HuH-7 (cell line): ENCODE measurements around the gene PCTP.
A peak's percentile ranks its signal among the peaks of the same experiment; 100 is the strongest.

Experiments
- DNase-seq: peaks from one replicate; pipeline ENCODE4 v3.0.0; 2011; ENCODE audit warnings: low spot score

PCTP gene

DNA sequence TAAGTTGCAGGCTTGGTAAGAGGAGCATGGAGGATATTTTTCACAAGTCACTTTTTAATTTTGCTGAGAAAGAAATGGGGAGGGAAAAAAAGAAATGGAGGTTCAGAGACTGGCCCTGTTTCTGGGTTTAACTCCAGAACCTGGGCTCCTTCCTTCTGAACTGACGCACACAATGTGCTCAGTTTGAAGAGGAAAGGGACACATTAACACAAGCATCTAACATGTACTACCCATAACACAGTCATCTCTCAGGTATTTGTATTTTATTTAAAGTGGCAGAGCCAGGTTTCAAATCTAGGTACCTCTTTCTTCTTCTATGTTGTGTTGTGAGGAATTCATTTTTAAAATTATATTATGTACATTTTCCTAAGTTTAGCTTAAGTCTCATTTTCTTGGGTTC lies 22.9 kb upstream of the PCTP start:
- DNase-seq, result no peak

DNA sequence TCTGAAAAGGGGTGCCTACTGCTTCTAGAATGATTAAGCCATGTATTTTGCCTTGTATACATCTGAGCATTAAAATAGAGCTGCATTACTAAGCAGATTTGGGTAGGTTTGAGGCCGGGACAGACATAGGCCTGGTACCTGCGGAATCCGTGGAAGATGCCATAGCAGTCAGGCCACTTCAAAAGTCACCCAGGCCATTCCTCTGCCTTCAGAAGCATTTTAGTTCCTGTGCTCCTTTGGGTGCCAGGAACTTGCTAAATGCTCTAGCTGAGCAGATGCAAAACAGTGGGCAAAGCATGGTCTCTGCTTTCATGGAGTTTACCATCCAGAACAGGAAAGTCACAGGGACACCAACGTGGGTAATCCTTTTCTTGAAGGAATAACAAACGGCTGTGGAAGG lies 22.5 kb upstream of the PCTP start:
- DNase-seq, result no peak

DNA sequence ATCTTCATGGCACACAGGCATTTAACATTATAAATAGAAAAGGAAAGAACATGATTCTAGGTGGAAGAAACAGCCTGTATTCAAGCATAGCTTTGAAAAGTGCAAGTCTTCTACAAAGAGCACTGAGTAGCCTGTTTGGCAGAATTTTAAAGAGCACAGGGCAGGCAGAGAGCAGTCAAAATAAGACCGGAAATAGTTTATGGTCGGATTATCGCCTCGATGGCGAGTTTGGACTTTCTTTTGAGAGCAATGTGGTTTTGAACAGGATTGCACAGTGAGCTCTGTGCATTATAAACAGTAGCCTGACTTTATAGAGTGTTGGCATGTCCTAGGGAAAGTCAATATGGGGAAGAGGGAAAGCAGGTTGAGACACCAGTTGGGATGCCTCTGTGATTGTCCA lies 22.0 kb upstream of the PCTP start:
- DNase-seq, result no peak

DNA sequence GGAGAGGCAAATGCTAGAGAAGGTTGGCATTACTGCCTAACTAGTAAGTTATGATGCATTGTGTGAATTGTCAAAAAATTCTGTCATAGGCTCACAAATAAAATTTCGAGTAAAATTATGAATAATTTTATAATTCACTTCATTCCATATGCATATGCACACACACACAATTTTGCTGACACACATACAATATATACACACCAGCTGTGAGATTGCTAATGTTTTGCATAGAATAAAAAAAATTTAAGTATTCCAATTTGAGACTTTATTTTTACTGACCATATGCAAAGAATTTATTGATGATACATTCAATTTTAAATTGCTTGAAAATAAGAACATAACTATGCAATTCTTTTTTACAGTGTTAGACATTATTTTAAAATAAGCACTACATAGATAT lies 21.4 kb upstream of the PCTP start:
- no peak for DNase-seq

DNA sequence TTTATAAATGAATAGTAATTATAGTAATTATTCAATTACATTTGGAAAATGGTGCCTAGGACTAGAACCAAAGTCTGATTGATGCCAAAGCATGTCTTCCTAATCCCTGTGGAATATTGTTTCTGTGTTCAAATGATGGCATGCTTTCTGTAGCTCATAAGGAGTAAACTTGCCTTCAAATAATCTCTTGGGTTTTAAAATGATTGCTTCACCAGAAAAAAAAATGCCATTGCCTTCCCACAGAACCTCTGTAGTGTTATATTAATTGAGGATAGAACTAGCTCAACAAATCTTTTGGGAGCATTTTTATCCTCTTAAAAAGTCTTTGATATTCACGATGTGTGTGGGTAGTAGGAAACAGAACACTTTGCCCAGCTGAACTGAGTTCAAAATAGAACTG lies 20.5 kb upstream of the PCTP start:
- DNase-seq, result no peak

DNA sequence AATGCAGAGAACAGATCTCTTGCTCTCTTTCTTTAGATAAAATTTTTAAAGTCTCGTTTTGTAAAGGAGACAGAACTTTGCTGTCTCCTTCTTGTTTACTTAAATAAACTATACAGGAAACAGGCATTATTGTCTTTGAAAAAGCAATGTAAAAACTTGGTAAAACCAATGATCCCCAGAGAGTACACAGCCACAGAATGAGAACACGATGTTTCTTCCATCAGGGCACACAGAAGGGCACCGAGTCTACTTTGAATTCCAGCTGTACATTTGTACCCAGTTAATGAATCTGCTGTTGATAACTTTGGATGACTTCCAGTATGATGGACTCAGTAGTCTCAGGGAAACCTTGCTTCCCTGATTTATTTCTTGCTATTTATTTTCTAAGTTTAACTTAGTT lies 20.0 kb upstream of the PCTP start:
- no peak for DNase-seq

DNA sequence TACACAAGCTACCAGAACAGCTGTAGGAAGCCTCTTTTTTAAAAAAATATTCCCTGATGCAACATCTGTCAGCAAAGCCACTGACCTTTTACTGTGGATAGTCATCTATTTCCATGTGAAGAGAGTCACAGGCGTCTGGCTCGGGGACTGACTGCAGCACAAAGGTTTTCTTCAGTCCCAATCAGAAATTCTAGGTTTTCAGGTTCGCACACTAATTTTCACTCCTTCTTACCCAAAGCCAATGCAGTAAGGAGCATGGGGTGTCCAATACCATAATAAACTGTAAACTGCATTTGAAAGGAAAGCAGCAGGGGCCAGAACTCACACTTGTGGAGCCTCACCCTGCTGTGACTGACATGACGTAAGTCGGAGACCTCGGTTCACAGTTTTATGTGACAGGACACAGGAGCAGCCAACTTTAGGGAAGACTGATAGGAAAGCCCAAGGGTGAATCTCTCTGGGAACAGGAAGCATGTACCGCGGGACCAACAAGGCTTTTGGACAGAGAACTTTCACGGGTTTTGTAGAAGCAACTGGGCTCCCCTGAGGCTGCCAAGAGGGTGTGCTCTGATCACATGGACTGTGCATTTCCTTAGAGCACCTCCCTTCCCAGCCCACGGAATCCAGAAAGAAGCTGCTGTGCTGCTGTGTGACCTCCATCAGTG lies 19.1 kb upstream of the PCTP start:
- DNase-seq, result no peak

DNA sequence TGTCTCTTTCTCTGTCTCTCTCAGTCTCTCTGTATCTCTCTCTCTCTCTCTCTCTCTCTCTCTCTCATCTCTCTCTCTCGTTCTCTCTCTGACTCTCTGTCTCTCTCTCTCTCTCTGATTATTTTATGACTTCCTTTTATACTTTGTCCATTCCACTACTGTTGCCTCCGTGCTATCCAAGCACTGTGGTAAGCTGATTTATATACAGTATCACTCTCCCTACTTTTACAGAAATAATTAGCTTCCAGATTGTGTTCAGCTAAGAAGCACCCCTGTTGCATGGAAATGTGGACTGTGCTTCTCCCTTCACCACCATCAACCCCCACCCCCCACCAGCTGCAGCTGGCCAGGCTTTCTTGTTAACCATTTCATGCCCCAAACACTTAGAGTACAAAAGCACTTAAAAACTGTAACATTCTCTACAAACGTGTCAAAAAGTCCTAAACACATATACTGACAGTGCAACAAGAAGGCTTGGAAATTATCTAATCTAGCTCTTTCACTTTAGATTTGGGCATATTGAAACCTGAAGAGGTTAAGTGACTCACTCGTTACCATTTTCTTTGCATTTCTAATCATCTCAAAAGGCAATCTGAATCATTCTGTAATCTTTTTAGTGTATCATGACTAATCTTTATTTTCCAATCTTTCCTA lies 16.6 kb upstream of the PCTP start:
- DNase-seq, result no peak

DNA sequence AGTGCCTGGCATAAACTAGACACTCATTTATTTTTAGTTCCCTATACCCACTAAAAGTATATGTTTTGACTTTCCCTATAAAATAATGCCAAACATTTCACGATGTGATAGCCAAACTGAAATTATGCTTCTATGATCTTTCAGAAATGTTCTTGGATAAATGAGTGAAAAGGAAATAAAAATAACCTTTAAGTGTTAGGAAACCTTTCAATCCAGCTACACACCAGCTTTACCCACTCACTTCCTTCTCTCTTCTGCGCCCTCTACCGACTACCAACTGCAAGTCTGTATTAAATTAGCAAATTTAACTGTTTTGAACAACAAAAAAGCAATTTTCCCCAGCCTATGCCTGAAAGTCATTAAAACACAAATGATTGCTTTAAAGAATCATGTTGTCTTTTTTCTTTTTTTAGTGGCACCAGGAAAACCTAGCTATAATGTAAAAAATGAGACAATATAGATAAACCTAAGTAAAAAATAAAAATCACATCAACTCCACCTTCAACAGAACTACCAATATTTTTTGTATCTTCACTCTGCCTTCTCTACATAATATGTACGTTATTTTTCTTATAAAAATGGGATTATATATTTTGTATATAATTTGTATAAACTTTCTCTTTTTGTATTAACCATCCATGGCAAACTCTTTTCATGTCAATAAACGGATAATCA lies 15.0 kb upstream of the PCTP start:
- peak; percentile 12 for DNase-seq

DNA sequence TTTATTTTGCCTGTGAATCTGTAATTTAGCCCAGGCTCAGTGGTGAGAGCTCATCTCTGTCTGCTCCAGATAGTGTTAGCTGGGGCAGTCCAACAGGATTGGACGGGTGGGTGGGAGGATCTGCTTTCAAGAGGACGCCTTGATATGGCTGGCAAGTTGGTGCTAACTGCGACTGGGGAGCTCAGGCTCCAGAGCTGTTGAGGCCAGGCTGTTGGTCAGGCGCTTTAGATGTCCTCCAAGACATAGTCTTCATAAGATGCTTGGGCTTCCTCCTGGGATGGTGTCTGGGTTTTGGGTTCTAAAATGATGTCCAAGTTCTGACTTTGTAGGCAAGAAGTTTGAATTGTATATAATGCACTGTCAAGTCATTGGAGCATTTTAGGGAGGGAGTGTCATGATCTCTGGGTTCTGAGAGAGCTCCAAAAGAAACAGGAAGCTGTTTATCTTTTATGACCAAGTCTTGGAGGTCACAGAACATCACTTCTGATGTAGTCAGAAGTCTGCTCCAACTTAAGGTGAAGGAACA lies 12.8 kb upstream of the PCTP start:
- no peak for DNase-seq

DNA sequence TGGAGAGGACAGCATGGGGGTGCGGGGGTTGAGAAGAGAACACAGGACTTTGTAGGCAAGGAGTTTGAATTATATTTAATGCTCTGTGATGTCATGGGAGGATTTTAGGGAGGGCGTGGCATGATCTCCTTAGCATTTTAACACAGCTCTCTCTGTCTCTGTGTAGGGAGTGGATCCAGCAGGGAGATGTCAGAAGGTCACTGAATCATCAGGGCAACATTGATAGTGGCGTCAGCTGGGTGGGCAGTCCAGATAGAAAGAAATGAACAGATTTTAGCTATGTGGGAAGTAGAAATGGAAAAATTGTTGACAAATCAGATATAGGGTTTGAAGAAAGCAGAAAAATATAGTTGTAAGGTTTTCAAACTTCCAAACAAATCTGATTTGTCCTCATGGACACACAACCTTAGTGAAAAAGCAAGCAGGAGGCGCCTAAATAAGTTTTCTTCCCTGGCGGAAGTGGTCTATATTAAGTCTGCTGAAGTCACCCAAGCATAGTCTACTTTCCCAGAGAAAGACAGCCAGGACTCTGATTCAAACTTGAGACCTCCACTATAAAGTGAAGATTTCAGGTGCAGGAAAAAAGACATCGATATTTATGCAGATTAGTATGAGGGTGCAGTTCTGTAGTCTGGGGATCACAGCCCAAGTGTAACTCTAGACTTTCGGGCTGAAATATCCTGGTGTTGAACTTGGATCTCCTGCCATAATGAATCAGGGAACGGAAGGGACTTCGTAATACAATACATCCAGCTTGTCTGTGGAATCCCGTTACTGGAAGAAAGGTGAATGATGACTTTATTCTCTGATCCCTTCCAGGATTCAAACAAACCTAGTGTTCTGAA lies 10.1 kb upstream of the PCTP start:
- DNase-seq, result no peak

DNA sequence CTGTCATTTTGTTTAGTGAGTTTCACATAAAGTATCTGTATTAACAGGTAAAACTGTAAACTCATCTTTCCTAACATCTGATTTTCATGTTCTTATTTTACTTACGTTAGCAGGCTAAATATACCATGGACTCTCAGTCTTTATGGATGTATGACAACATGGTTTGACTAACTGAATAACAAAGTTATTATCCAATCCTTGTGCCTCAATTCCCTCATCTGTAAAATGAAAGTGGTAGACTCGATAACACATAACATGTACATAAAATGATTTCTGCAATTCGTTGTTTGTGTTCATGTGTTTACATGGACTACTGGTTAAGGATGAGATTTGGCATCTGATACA lies 9.5 kb upstream of the PCTP start:
- no peak for DNase-seq

DNA sequence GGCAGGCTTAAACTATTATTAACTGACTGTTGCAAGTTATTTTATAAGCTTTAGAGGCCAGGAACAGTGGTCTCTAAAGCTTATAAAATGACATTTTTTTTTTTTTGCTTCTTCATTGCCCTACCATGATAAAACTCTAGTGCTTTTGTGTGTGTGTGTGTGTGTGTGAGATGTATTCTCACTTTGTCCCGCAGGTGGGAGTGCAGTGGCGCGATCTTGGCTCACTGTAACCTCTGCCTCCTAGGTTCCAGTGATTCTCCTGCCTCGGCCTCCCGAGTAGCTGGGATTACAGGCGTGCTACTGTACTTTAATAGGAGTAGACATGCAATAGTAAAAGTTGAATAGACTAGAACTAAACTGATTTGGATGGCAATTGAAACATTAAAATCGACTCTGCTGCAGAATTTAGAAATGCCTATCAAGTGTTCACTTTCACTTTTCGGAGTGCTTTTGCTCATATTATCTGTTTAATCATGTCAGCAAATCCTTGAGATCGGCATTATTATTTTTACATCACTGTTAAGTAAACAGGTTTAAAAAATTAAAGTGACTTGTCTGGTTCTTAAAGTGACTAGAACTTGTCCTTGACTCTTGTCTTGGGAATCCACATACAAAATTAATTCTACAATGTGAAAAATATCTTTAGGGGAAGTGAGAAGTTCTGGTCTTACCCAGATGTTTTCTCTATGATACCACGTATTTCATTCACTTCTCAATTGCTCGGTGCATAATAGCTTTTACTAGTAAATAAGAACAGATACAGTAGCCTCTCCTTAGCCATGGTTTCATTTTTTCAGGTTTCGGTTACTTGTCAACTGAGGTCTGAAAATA lies 8.4 kb upstream of the PCTP start:
- no peak for DNase-seq

DNA sequence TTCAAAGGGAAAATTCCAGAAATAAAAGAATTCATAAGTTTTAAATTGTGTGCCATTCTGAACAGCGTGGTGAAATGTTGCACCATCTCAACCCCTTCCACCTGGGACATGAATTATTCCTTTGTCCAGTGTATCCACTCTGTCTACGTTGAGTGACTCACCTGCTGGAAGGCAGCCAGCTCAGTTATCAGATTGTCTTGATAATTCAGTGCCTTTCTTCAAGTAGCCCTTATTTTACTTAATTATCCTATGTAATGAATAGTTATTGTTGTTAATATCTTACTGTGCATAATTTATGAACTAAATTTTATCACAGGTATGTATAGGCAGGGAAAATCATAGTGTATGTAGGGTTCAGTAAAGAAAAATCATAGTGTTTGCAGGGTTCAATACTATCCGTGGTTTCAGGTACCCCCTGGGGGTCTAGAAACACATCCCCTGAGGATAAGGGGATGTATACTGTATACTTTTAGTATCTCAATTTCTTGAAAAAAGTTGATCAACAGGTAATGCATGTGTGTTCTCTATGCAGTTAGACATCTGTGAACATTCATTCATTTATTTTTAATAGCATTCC lies 7.7 kb upstream of the PCTP start:
- DNase-seq, result no peak

DNA sequence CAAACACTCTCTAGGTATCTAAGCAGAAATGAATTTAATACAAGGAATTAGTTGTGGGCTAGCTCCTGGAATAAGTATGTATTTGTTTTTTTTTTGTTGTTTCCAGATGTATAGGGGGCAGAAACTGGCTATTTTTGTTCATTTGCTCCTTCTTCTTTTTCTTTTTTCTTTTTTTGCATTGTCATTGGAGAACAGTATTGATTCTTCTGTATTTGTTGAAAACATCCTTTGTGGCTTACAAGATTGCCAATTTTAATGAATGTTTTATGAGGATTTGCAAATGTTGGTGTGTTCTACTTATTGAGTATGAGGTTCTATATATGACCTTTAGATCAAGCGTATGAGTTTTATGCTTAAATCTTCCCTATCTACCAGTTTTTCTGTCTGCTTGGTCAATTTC lies 5.6 kb upstream of the PCTP start:
- DNase-seq, result no peak

DNA sequence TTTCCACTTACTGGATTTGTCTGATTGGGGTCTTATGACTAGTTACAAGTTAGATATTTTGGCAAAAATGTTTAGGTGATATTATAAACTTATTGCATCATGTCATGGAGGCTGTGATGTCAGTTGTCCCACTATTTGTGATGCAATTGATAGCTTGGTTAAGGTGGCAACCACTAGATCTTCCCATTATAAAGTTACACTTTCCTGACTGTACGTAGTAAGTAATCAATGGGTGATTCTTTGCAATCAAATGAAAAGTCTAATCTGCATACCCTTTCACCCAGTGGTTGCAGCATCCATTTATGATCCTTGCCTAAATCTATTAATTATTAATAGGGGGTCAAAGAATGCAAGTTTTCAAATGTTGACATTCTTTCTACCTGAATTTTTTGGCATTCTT lies 4.4 kb upstream of the PCTP start:
- no peak for DNase-seq

DNA sequence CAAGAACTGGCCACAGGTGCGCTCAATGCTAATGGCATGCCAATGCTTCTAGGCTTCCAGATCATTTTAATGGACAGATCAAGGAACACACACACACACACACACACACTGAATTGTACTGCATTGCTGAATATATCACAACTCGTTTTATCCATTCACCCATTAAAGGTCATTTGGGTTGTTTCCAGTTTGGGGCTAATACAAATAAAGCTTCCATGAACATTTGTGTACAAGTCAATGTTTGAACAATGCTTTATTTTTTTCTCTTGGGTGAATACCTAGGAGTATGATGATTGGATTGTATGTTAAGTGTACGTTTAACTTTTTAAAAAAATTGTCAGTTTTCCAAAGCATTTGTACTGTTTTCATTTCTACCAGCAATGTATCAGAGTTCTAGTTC lies 3.6 kb upstream of the PCTP start:
- DNase-seq, result no peak

DNA sequence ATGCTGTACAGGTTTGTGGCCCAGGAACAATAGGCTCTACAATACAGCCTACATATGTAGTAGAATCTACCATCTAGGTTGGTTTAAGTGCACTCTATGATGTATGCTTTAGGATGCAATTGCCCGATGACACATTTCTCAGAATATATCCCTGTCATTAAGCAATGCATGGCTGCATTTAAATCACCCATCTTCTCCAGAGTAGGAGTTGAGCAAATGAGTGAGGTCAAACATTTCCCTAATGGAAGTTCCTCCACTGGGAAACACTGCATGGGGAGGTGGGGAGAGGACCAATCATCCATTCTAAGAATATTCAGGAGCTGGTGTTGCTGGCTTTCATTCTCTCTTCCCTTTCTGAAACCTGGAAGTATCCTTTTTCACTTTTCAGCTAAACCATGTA lies 2.0 kb upstream of the PCTP start:
- DNase-seq, result no peak

DNA sequence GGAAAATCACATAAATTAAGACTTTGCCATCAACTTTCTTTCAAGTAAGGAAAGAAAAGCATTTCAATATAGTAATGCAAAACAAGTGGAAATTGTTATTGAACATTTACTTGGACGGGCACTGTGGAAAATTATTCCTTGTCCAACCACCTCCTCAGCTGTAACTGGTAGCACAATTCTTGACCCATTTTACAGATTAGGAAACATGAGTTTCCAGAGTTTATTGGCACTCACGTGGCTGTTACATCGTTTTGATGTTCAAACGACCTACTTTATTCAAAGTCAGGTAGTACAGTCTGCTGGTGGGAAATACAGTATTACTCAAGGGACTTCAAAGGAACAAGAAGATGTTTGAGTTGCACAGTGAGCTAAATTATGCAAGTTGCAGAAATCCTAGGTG lies 866 bp upstream of the PCTP start:
- no peak for DNase-seq

DNA sequence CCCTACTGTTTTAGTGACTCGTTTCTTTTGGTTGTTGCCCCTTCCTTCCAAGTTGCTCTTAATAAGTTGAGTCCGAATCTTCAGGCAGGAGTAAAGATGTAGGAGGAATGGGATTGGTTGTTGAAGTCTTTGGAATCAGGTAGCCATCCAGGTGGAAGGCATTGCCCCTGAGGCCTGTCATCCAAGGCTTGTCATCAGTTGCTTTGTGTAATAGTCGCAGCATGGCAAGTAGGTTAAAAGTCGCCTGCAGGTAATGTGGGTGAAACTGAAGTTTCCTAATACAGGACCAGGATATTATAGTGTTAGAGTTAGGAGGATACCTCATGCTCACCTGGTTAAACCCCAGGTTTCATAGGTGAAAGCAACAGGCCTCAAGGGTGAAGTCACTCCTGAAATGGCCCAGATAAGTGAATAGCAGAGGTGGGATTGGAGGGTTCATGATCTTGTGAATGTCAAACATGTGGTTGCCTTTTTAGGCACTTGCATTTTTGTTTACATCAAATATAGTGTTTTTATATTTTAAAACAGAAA lies 934 bp downstream of the PCTP start:
- DNase-seq, result no peak

DNA sequence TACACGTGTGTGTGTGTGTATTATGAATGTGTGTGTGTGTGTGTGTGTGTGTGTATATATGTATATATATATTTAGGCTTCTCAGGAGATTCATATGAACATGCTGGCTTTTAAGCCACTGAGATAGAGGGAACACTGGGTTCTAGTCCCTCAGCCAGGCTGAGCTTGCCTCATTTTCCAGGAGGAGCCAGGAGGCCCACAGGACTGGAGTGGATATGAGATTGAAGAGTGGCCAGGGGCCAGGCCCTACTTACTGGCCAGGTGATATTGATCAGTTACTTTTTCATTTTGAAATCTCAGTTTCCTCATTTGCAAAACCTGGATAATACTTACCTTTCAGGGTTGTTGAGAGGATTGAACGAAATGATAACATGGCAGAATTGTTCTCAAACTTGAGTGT lies 5.8 kb downstream of the PCTP start:
- DNase-seq, result no peak
